SU-DHL-6 (cell line): ENCODE measurements around the gene CDH13.

Source experiments
- H2AFZ ChIP-seq: fragments of 200-600 bp; sonication (generic); 2 replicates; pipeline ENCODE4 v1.6.1; 2014; ENCODE audit warnings: low read depth, mild to moderate bottlenecking, moderate library complexity, mixed read lengths, antibody characterized with exemption, low read length; ENCODE audit not compliant: severe bottlenecking
- H3F3A ChIP-seq: fragments of 200-600 bp; shearing (Covaris generic); 2 replicates; pipeline ENCODE4 v1.6.0; 2016; ENCODE audit warnings: antibody characterized with exemption, mild to moderate bottlenecking; ENCODE audit not compliant: insufficient read depth
- H3K27ac ChIP-seq: fragments of 200-600 bp; sonication (generic); 2 replicates; pipeline ENCODE4 v1.5.1; 2016; ENCODE audit warnings: low read depth, mild to moderate bottlenecking, low read length, moderate library complexity, mixed read lengths
- H3K27me3 ChIP-seq: fragments of 200-600 bp; sonication (generic), shearing (Covaris generic); 2 replicates; pipeline ENCODE4 v1.6.0; 2014; ENCODE audit warnings: mild to moderate bottlenecking, low read length
- H3K36me3 ChIP-seq: fragments of 200-600 bp; sonication (generic); 2 replicates; pipeline ENCODE4 v1.6.1; 2014; ENCODE audit warnings: mild to moderate bottlenecking, low read length, mixed read lengths
- H3K4me2 ChIP-seq: fragments of 300-600, 200-600 bp; shearing (Covaris generic), sonication (generic); 2 replicates; pipeline ENCODE4 v1.6.0; 2014; ENCODE audit warnings: low read length, low read depth, mild to moderate bottlenecking; ENCODE audit not compliant: poor library complexity, severe bottlenecking
- H3K4me3 ChIP-seq: fragments of 200-600 bp; sonication (generic); 2 replicates; pipeline ENCODE4 v1.5.1; 2014; ENCODE audit warnings: antibody characterized with exemption, low read length, mild to moderate bottlenecking, mixed read lengths; ENCODE audit not compliant: insufficient read depth, poor library complexity, severe bottlenecking
- H3K79me2 ChIP-seq: fragments of 200-600 bp; sonication (generic); 2 replicates; pipeline ENCODE4 v1.6.1; 2014; ENCODE audit warnings: mild to moderate bottlenecking, low read length, moderate library complexity; ENCODE audit not compliant: insufficient read depth
- H3K9ac ChIP-seq: fragments of 200-600 bp; sonication (generic); 2 replicates; pipeline ENCODE4 v1.7.0; 2014; ENCODE audit warnings: mild to moderate bottlenecking, low read length
- H3K9me2 ChIP-seq: fragments of 200-600 bp; sonication (generic); replicated peaks from 2 replicates; pipeline ENCODE4 v1.6.1; 2014; ENCODE audit warnings: low read length; ENCODE audit not compliant: insufficient read depth
- H3K9me3 ChIP-seq: fragments of 200-600 bp; sonication (generic); 2 replicates; pipeline ENCODE4 v1.6.1; 2014; ENCODE audit warnings: low read length, mixed read lengths; ENCODE audit not compliant: insufficient read depth
- H4K20me1 ChIP-seq: fragments of 200-600 bp; sonication (generic); 2 replicates; pipeline ENCODE4 v1.6.1; 2014; ENCODE audit warnings: low read depth, mild to moderate bottlenecking, antibody characterized with exemption, low read length, moderate library complexity, mixed read lengths
- EZH2phosphoT487 ChIP-seq: fragments of 200-600 bp; sonication (generic), shearing (Covaris generic); conservative IDR thresholded peaks from 2 replicates; pipeline ENCODE4 v1.6.1; 2018; ENCODE audit warnings: mild to moderate bottlenecking, antibody characterized with exemption, low read length, moderate library complexity, mixed read lengths
- TF ChIP-seq, protein P1 (sequence below): fragments of 200-600 bp; sonication (generic); IDR thresholded peaks from one replicate; pipeline ENCODE4 v1.5.1; 2017; ENCODE audit warnings: antibody characterized with exemption, mild to moderate bottlenecking, low read length, moderate library complexity; ENCODE audit not compliant: insufficient read depth, poor library complexity, severe bottlenecking

CDH13 gene

GRCh38 chr16:83115491-83116232, 488.9 kb downstream of the CDH13 start:
- Histone ChIP-seq H2AFZ (no peak overlapping the region), H4K20me1 (no peaks in the 10 kb centered on the region), H3K9me2 (no peaks in the 10 kb centered on the region), H3K36me3 (no peaks in the 10 kb centered on the region), H3K4me2 (no peak overlapping the region), H3K9ac (no peak overlapping the region), H3F3A (no peaks in the 10 kb centered on the region), H3K79me2 (no peaks in the 10 kb centered on the region), H3K9me3 (no peaks in the 10 kb centered on the region), H3K4me3 (no peak overlapping the region), H3K27ac (no peak overlapping the region), H3K27me3 (no peaks in the 10 kb centered on the region)
- TF ChIP-seq EZH2phosphoT487, result no peak
- TF ChIP-seq, protein P1, sequence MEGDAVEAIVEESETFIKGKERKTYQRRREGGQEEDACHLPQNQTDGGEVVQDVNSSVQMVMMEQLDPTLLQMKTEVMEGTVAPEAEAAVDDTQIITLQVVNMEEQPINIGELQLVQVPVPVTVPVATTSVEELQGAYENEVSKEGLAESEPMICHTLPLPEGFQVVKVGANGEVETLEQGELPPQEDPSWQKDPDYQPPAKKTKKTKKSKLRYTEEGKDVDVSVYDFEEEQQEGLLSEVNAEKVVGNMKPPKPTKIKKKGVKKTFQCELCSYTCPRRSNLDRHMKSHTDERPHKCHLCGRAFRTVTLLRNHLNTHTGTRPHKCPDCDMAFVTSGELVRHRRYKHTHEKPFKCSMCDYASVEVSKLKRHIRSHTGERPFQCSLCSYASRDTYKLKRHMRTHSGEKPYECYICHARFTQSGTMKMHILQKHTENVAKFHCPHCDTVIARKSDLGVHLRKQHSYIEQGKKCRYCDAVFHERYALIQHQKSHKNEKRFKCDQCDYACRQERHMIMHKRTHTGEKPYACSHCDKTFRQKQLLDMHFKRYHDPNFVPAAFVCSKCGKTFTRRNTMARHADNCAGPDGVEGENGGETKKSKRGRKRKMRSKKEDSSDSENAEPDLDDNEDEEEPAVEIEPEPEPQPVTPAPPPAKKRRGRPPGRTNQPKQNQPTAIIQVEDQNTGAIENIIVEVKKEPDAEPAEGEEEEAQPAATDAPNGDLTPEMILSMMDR, result no peak

- Histone ChIP-seq H3K36me3 (no peaks in the 10 kb centered on the region), H3K27ac (no peak overlapping the region), H3F3A (no peaks in the 10 kb centered on the region), H3K9ac (no peak overlapping the region), H3K9me3 (no peaks in the 10 kb centered on the region), H3K79me2 (no peaks in the 10 kb centered on the region), H2AFZ (no peak overlapping the region), H3K4me2 (no peak overlapping the region), H3K27me3 (no peaks in the 10 kb centered on the region), H4K20me1 (no peaks in the 10 kb centered on the region), H3K4me3 (no peak overlapping the region), H3K9me2 (no peaks in the 10 kb centered on the region)
- TF ChIP-seq, protein P1, result no peak
- no peak for TF ChIP-seq EZH2phosphoT487
Observed at GRCh38 chr16:83116274-83116892, 489.6 kb downstream of the CDH13 start.

DNA sequence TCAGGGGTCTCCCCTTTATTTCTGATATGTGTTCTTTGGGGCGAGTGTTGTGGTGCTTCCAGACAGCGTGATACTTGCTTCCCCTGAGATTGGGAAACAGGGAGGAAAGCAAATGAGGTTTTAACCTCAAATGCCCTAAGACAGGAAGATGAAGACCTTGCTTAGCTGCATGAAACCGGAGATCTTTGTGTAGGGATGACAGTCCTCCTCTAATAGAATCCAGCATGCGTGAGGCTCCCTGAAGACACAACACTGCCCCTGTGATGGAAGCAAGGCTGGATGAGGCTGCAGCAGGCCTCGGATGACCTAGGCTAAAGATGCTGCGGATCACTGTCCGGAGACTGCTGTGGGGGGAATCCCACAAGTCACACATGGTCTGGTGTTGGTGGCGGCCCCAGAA, 491.0 kb downstream of the CDH13 start:
- Histone ChIP-seq H3K36me3 (no peaks in the 10 kb centered on the region), H3F3A (no peaks in the 10 kb centered on the region), H3K9ac (no peak overlapping the region), H3K4me3 (no peak overlapping the region), H3K79me2 (no peaks in the 10 kb centered on the region), H3K9me3 (no peaks in the 10 kb centered on the region), H3K27ac (no peak overlapping the region), H3K27me3 (no peaks in the 10 kb centered on the region), H4K20me1 (no peaks in the 10 kb centered on the region), H3K4me2 (no peak overlapping the region), H3K9me2 (no peaks in the 10 kb centered on the region), H2AFZ (no peak overlapping the region)
- no peak for TF ChIP-seq EZH2phosphoT487
- TF ChIP-seq, protein P1, result no peak
